DMS79 (cell line): ENCODE measurements around the gene ZNF416.

ENCODE experiments used
- DNase-seq: peaks from one replicate; lab custom pipeline; 2025; lab: John Stamatoyannopoulos, UW

Gene ZNF416

GRCh38 chr19:57578487-57579205 is at the start of gene ZNF416:
ZNF416 (minus strand) TSS chr19:57578911; CDS start chr19:57578704, 207 bp downstream.
- peak; percentile 95 for DNase-seq

GRCh38 chr19:57623091-57623490 is 44.4 kb upstream of the ZNF416 start:
- no peak for DNase-seq

- no peak for DNase-seq
Observed at GRCh38 chr19:57620673-57621348, 42.1 kb upstream of the ZNF416 start.

GRCh38 chr19:57615346-57615745 is 36.6 kb upstream of the ZNF416 start:
- no peak for DNase-seq

- DNase-seq: peak; percentile 73
Observed at GRCh38 chr19:57613941-57614743, 35.4 kb upstream of the ZNF416 start, which contains the start of gene ZNF134. ZNF134 (plus strand) TSS chr19:57614242; CDS start chr19:57619469, 5,227 bp downstream.

- no peak for DNase-seq
Observed at GRCh38 chr19:57611113-57611512, 32.4 kb upstream of the ZNF416 start.

- DNase-seq: no peak
Observed at GRCh38 chr19:57606931-57607330, 28.2 kb upstream of the ZNF416 start.

- DNase-seq: peak; percentile 78
Observed at GRCh38 chr19:57599761-57600383, 21.2 kb upstream of the ZNF416 start, which contains the start of gene ZNF530. ZNF530 (plus strand) TSS chr19:57599885; CDS start chr19:57604346, 4,461 bp downstream.

GRCh38 chr19:57599377-57599760 is 20.7 kb upstream of the ZNF416 start:
- no peak for DNase-seq

- DNase-seq: no peak
Observed at GRCh38 chr19:57587529-57587928, 8.8 kb upstream of the ZNF416 start.

GRCh38 chr19:57583521-57584416 is 5.1 kb upstream of the ZNF416 start, which contains the start of gene ZIK1:
ZIK1 (plus strand) TSS chr19:57584145; CDS start chr19:57584357, 212 bp downstream.
- DNase-seq: peak; percentile 94

- DNase-seq: no peak
Observed at GRCh38 chr19:57583104-57583520, 4.4 kb upstream of the ZNF416 start.

- no peak for DNase-seq
Observed at GRCh38 chr19:57576661-57577060, 2.0 kb downstream of the ZNF416 start.

- DNase-seq: no peak
Observed at GRCh38 chr19:57572415-57572947, 6.2 kb downstream of the ZNF416 start.

- no peak for DNase-seq
Observed at GRCh38 chr19:57570707-57571106, 8.0 kb downstream of the ZNF416 start.

- DNase-seq: no peak
Observed at GRCh38 chr19:57566396-57567265, 12.1 kb downstream of the ZNF416 start.

- DNase-seq: no peak
Observed at GRCh38 chr19:57563547-57563946, 15.2 kb downstream of the ZNF416 start.

GRCh38 chr19:57560049-57560491 is 18.6 kb downstream of the ZNF416 start:
- no peak for DNase-seq

GRCh38 chr19:57559404-57560025 is 19.2 kb downstream of the ZNF416 start, which contains the start of gene ZNF550:
ZNF550 (minus strand) TSS chr19:57559863; CDS start chr19:57559682, 181 bp downstream.
- peak; percentile 72 for DNase-seq
